ENCODE measurements around the gene USP36.

DNA sequence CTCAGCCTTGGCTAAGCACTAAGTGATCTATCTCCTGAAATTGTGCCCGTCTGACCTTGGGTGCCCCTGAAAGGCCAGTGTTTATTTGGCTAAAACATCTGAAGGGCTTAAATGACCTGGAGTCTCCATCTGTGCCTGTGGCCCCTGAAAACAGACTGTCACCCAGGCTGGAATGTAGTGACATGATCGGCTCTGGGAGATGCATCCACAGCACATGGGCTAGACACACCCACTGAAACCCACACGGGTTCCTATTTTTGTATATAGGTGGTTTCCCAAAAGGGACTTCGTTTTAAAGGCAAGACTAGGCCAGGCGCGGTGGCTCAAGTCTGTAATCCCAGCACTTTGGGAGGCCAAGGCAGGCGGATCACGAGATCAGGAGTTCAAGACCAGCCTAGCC is 48.9 kb upstream of the USP36 start:
- no peak for TF ChIP-seq POLR2A (IDR thresholded peaks at IDR 0.05)
- TF ChIP-seq, protein P1, sequence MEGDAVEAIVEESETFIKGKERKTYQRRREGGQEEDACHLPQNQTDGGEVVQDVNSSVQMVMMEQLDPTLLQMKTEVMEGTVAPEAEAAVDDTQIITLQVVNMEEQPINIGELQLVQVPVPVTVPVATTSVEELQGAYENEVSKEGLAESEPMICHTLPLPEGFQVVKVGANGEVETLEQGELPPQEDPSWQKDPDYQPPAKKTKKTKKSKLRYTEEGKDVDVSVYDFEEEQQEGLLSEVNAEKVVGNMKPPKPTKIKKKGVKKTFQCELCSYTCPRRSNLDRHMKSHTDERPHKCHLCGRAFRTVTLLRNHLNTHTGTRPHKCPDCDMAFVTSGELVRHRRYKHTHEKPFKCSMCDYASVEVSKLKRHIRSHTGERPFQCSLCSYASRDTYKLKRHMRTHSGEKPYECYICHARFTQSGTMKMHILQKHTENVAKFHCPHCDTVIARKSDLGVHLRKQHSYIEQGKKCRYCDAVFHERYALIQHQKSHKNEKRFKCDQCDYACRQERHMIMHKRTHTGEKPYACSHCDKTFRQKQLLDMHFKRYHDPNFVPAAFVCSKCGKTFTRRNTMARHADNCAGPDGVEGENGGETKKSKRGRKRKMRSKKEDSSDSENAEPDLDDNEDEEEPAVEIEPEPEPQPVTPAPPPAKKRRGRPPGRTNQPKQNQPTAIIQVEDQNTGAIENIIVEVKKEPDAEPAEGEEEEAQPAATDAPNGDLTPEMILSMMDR (IDR thresholded peaks at IDR 0.05): no peak

All from lower leg skin (tissue), 3 donors.